WTC11 (cell line): ENCODE measurements around the gene GRAP2. TPM values are rescaled to one million over a fixed set of nuclear protein-coding genes. Genes with fewer than 3 reads are reported as not detected.

Experiments used
- ATAC-seq: fragments of 200-7000 bp; cut with Tn5 transposase; 2 replicates; pipeline ENCODE4 v1.10.0; 2021; ENCODE audit warnings: mild to moderate bottlenecking, moderate library complexity
- CTCF ChIA-PET: fragments of 300-600 bp; sonication (Branson Sonifier 250); formaldehyde crosslinking; loops from one replicate; lab custom pipeline; 2021; ENCODE audit warnings: antibody characterized with exemption; lab: Charles Lee
- POLR2A ChIA-PET: fragments of 350-600 bp; sonication (Branson Sonifier 250); formaldehyde crosslinking; loops from one replicate; lab custom pipeline; 2021; ENCODE audit warnings: antibody characterized with exemption; lab: Charles Lee
- DNase-seq: peaks from one replicate; pipeline ENCODE4 v3.0.0; 2021; ENCODE audit warnings: low spot score
- H3K27ac Mint-ChIP-seq: 2 replicates; pipeline ENCODE4 v1.8.0; 2021; ENCODE audit warnings: mixed read lengths
- H3K27me3 Mint-ChIP-seq: 2 replicates; pipeline ENCODE4 v1.8.0; 2021; ENCODE audit warnings: low read depth, mild to moderate bottlenecking, moderate library complexity, mixed read lengths
- H3K36me3 Mint-ChIP-seq: 2 replicates; pipeline ENCODE4 v1.8.0; 2021; ENCODE audit warnings: mixed read lengths
- H3K4me1 Mint-ChIP-seq: 2 replicates; pipeline ENCODE4 v1.8.0; 2022; ENCODE audit warnings: mixed read lengths
- H3K4me3 Mint-ChIP-seq: 2 replicates; pipeline ENCODE4 v1.8.0; 2021; ENCODE audit warnings: mild to moderate bottlenecking, moderate library complexity, mixed read lengths
- H3K9me3 Mint-ChIP-seq: 2 replicates; pipeline ENCODE4 v1.8.0; 2021; ENCODE audit warnings: mixed read lengths
- ATF3 ChIP-seq: sonication (generic); formaldehyde crosslinking; conservative IDR thresholded peaks from 2 replicates; pipeline ENCODE4 v1.8.1; 2022; ENCODE audit warnings: mild to moderate bottlenecking, missing genetic modification reagents
- CTCF ChIP-seq: fragments of 200-600 bp; IDR thresholded peaks from 2 replicates; pipeline ENCODE4 v1.8.0; 2022; ENCODE audit warnings: antibody characterized with exemption
- GTF2I ChIP-seq: fragments of 250-450 bp; sonication (Bioruptor Pico); conservative IDR thresholded peaks from 2 replicates; pipeline ENCODE4 v1.4.0; 2021; ENCODE audit warnings: mild to moderate bottlenecking
- MXD4 ChIP-seq: fragments of 250-450 bp; sonication (Bioruptor Pico); IDR thresholded peaks from 2 replicates; pipeline ENCODE4 v1.8.0; 2021; ENCODE audit warnings: mild to moderate bottlenecking, moderate library complexity, borderline replicate concordance
- MYBL2 ChIP-seq: sonication (generic); formaldehyde crosslinking; IDR thresholded peaks from 2 replicates; pipeline ENCODE4 v1.8.1; 2023; ENCODE audit warnings: mild to moderate bottlenecking, moderate library complexity, missing genetic modification reagents
- NR3C1 ChIP-seq: sonication (generic); formaldehyde crosslinking; conservative IDR thresholded peaks from 2 replicates; pipeline ENCODE4 v1.8.1; 2023; ENCODE audit warnings: low read depth, mild to moderate bottlenecking, missing genetic modification reagents
- OVOL2 ChIP-seq: fragments of 250-450 bp; sonication (Bioruptor Pico); IDR thresholded peaks from 2 replicates; pipeline ENCODE4 v1.9.0; 2021; ENCODE audit warnings: mild to moderate bottlenecking, borderline replicate concordance
- PREB ChIP-seq: sonication (generic); formaldehyde crosslinking; IDR thresholded peaks from 2 replicates; pipeline ENCODE4 v1.8.1; 2022; ENCODE audit warnings: mild to moderate bottlenecking, missing genetic modification reagents, moderate library complexity, borderline replicate concordance
- SMAD3 ChIP-seq: sonication (generic); formaldehyde crosslinking; IDR thresholded peaks from 2 replicates; pipeline ENCODE4 v1.8.0; 2022; ENCODE audit warnings: missing genetic modification reagents, mild to moderate bottlenecking, borderline replicate concordance
- SMAD4 ChIP-seq: sonication (generic); formaldehyde crosslinking; IDR thresholded peaks from 2 replicates; pipeline ENCODE4 v1.8.0; 2022; ENCODE audit warnings: mild to moderate bottlenecking, missing genetic modification reagents
- SOX15 ChIP-seq: fragments of 250-450 bp; sonication (Bioruptor Pico); IDR thresholded peaks from 2 replicates; pipeline ENCODE4 v1.9.0; 2021; ENCODE audit warnings: mild to moderate bottlenecking
- ZBTB43 ChIP-seq: sonication (generic); formaldehyde crosslinking; IDR thresholded peaks from 2 replicates; pipeline ENCODE4 v1.8.1; 2023; ENCODE audit warnings: mild to moderate bottlenecking, missing genetic modification reagents
- ZNF138 ChIP-seq: sonication (generic); formaldehyde crosslinking; conservative IDR thresholded peaks from 2 replicates; pipeline ENCODE4 v1.8.1; 2022; ENCODE audit warnings: mild to moderate bottlenecking, moderate library complexity, missing genetic modification reagents
- ZNF423 ChIP-seq: fragments of 250-450 bp; sonication (Bioruptor Pico); IDR thresholded peaks from 2 replicates; pipeline ENCODE4 v2.1.2; 2022; ENCODE audit warnings: mild to moderate bottlenecking, moderate library complexity
- total RNA-seq: library from RNA; stranded (reverse); gene quantifications from 3 replicates; pipeline ENCODE4 v1.2.3, GENCODE V29; 2021
- TF ChIP-seq, protein P1 (sequence below): sonication (generic); formaldehyde crosslinking; IDR thresholded peaks from 2 replicates; pipeline ENCODE4 v1.8.0; 2022; ENCODE audit warnings: mild to moderate bottlenecking, missing genetic modification reagents
- TF ChIP-seq, protein P2 (sequence below): fragments of 250-450 bp; sonication (Bioruptor Pico); IDR thresholded peaks from 2 replicates; pipeline ENCODE4 v1.9.0; 2021; ENCODE audit warnings: moderate library complexity, mild to moderate bottlenecking, inconsistent platforms, borderline replicate concordance
- TF ChIP-seq, protein P3 (sequence below): sonication (generic); formaldehyde crosslinking; IDR thresholded peaks from 2 replicates; pipeline ENCODE4 v1.8.1; 2023; ENCODE audit warnings: mild to moderate bottlenecking, missing genetic modification reagents

The GRAP2 gene
- total RNA-seq, 1 experiment from 2014 or later, result 0.33 TPM

GRCh38 chr22:39979048-39979447 is 78.2 kb downstream of the GRAP2 start:
- no peak overlapping the region for H3K27ac Mint-ChIP-seq
- no peak overlapping the region for H3K4me3 Mint-ChIP-seq
- no peak for TF ChIP-seq MYBL2 (CRISPR knock-in tag)
- CTCF ChIA-PET, result interaction anchor here (0.7 to 1.3 kb wide), 3 partner anchors 25 to 46 kb away, joined by 3 to 4 read pairs (median 4); no protein-coding TSS in a partner anchor
- ATAC-seq (no peak), DNase-seq (no peak)
- H3K27me3 Mint-ChIP-seq, result peaks cover 15% of the 10 kb centered on the region
- H3K4me1 Mint-ChIP-seq, result no peaks in the 10 kb centered on the region
- no peaks in the 10 kb centered on the region for H3K9me3 Mint-ChIP-seq
- H3K36me3 Mint-ChIP-seq, result no peaks in the 10 kb centered on the region
- POLR2A ChIA-PET, result no interaction called here

DNA sequence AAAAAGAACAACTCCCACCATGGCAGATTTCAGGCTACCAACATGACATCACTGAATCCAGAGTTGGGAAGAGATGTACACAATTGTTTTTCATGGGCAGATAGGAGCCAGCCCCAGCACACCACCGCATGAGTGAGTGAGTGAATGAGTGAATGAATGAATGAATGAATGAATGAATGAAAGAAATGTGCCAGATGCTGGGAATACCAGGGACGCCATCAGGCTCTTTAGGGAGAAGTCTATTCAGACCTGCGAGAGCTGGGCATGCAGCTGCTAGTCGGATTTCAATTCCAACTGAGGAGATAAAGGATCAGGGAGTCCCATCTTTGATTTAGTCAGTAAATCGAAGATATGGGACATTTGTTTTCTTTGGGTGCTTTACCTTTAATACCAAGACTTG is 78.6 kb downstream of the GRAP2 start:
- Mint-ChIP-seq H3K27ac (no peak overlapping the region), H3K9me3 (no peaks in the 10 kb centered on the region), H3K36me3 (no peaks in the 10 kb centered on the region), H3K4me1 (no peaks in the 10 kb centered on the region), H3K4me3 (no peak overlapping the region), H3K27me3 (peaks cover 16% of the 10 kb centered on the region)
- no peak for TF ChIP-seq NR3C1 (CRISPR knock-in tag)
- TF ChIP-seq ZNF423 (CRISPR knock-in tag), result no peak
- TF ChIP-seq SMAD3 (CRISPR knock-in tag), result no peak
- TF ChIP-seq SMAD4 (CRISPR knock-in tag), result no peak
- TF ChIP-seq, protein P1, sequence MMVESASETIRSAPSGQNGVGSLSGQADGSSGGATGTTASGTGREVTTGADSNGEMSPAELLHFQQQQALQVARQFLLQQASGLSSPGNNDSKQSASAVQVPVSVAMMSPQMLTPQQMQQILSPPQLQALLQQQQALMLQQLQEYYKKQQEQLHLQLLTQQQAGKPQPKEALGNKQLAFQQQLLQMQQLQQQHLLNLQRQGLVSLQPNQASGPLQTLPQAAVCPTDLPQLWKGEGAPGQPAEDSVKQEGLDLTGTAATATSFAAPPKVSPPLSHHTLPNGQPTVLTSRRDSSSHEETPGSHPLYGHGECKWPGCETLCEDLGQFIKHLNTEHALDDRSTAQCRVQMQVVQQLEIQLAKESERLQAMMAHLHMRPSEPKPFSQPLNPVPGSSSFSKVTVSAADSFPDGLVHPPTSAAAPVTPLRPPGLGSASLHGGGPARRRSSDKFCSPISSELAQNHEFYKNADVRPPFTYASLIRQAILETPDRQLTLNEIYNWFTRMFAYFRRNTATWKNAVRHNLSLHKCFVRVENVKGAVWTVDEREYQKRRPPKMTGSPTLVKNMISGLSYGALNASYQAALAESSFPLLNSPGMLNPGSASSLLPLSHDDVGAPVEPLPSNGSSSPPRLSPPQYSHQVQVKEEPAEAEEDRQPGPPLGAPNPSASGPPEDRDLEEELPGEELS (CRISPR knock-in tag), result no peak
- ChIA-PET CTCF (interaction anchor here (1.2 kb wide), 1 partner anchor 26 kb away, joined by 3 read pairs; no protein-coding TSS in a partner anchor), POLR2A (no interaction called here)
- ATAC-seq (no peak), DNase-seq (no peak)

DNA sequence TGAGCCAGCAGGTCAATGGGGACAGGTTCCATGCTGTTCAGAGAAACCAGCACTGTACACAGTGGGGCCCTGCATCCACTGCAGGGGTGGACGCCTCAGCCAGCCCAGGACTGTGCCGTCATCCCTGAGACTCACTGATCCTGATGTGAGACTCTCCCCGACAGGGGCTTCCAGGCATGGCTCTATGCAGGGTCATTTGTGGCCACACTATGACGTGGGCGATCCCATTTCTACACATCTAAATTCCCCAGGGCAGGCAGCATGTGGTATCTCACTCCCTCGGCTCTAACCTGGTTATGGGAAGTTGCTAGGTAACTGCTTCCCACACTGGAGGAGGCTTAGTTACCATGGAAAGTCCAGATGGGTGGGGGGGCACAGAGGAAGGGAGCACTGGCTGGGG is 79.7 kb downstream of the GRAP2 start:
- Mint-ChIP-seq H3K9me3 (no peaks in the 10 kb centered on the region), H3K4me1 (no peaks in the 10 kb centered on the region), H3K27ac (no peak overlapping the region), H3K4me3 (no peak overlapping the region), H3K27me3 (peaks cover 21% of the 10 kb centered on the region), H3K36me3 (no peaks in the 10 kb centered on the region)
- ChIA-PET CTCF (interaction anchor here (0.9 kb wide), 1 partner anchor 44 kb away, joined by 3 read pairs; no protein-coding TSS in a partner anchor), POLR2A (no interaction called here)
- ATAC-seq (no peak), DNase-seq (no peak)
- TF ChIP-seq MXD4 (CRISPR knock-in tag) (no peak), ATF3 (CRISPR knock-in tag) (no peak), PREB (CRISPR knock-in tag) (no peak), SOX15 (CRISPR knock-in tag) (no peak), GTF2I (CRISPR knock-in tag) (no peak), CTCF (no peak), ZNF138 (CRISPR knock-in tag) (no peak), ZBTB43 (CRISPR knock-in tag) (no peak), OVOL2 (CRISPR knock-in tag) (no peak)
- TF ChIP-seq, protein P2, sequence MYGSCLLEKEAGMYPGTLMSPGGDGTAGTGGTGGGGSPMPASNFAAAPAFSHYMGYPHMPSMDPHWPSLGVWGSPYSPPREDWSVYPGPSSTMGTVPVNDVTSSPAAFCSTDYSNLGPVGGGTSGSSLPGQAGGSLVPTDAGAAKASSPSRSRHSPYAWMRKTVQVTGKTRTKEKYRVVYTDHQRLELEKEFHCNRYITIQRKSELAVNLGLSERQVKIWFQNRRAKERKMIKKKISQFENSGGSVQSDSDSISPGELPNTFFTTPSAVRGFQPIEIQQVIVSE (CRISPR knock-in tag), result no peak
- TF ChIP-seq, protein P3, sequence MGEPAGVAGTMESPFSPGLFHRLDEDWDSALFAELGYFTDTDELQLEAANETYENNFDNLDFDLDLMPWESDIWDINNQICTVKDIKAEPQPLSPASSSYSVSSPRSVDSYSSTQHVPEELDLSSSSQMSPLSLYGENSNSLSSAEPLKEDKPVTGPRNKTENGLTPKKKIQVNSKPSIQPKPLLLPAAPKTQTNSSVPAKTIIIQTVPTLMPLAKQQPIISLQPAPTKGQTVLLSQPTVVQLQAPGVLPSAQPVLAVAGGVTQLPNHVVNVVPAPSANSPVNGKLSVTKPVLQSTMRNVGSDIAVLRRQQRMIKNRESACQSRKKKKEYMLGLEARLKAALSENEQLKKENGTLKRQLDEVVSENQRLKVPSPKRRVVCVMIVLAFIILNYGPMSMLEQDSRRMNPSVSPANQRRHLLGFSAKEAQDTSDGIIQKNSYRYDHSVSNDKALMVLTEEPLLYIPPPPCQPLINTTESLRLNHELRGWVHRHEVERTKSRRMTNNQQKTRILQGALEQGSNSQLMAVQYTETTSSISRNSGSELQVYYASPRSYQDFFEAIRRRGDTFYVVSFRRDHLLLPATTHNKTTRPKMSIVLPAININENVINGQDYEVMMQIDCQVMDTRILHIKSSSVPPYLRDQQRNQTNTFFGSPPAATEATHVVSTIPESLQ (CRISPR knock-in tag), result no peak
